22Rv1 (cell line): Measurements from ENCODE around the gene ATP2B3.

Experiments used
- ZFX ChIP-seq: fragments of 450-650 bp; IDR thresholded peaks from 2 replicates; pipeline ENCODE4 v1.6.1; 2017; ENCODE audit warnings: antibody characterized with exemption, borderline replicate concordance
- TF ChIP-seq, protein P1 (sequence below): fragments of 450-650 bp; IDR thresholded peaks from 2 replicates; pipeline ENCODE4 v1.5.1; 2017; ENCODE audit warnings: mild to moderate bottlenecking

DNA sequence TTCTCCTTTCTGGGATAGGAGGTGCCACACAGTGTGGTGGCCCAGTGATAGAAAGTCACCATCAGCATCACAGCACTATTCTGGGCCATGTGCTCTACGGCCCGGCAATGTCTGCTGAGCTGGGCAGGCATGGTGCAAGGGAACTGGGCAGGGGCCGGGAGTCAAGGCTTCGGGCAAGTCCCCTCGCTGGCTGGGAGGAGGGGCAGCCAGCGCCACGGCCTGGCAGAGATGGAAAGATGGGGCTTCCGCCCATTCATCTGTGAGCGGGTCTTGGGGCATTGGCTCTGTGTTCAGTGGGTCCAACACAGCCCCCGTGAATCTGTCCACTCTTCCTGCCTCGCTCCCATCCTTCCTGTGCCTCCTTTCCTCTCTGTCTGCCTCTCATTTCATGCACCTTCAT lies 7.1 kb upstream of the ATP2B3 start:
- TF ChIP-seq, protein P1, sequence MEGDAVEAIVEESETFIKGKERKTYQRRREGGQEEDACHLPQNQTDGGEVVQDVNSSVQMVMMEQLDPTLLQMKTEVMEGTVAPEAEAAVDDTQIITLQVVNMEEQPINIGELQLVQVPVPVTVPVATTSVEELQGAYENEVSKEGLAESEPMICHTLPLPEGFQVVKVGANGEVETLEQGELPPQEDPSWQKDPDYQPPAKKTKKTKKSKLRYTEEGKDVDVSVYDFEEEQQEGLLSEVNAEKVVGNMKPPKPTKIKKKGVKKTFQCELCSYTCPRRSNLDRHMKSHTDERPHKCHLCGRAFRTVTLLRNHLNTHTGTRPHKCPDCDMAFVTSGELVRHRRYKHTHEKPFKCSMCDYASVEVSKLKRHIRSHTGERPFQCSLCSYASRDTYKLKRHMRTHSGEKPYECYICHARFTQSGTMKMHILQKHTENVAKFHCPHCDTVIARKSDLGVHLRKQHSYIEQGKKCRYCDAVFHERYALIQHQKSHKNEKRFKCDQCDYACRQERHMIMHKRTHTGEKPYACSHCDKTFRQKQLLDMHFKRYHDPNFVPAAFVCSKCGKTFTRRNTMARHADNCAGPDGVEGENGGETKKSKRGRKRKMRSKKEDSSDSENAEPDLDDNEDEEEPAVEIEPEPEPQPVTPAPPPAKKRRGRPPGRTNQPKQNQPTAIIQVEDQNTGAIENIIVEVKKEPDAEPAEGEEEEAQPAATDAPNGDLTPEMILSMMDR, result no peak
- TF ChIP-seq ZFX, result no peak
